Sigmoid colon (tissue), 4 donors: ENCODE data around the gene PICK1.

Source experiments
- CTCF ChIP-seq, 4 experiments: fragments of 450-650 bp in 3 of 4; fragments of 200-600 bp in 1 of 4; IDR thresholded peaks; one replicate each; pipeline ENCODE4 v1.5.1; 2016 to 2019; ENCODE audit warnings: antibody characterized with exemption in 4 of 4, mild to moderate bottlenecking in 3 of 4, moderate library complexity in 2 of 4
- EP300 ChIP-seq, 4 donors: sonication (generic); formaldehyde crosslinking; IDR thresholded peaks; one replicate each; pipeline ENCODE4 v1.6.1; 2017; ENCODE audit warnings: antibody characterized with exemption in 4 of 4
- POLR2A ChIP-seq, 2 donors: fragments of 450-650 bp; IDR thresholded peaks; one replicate each; pipeline ENCODE4 v1.6.1; 2016; ENCODE audit warnings: antibody characterized with exemption in 2 of 2, mild to moderate bottlenecking in 2 of 2, moderate library complexity in 2 of 2
- POLR2AphosphoS5 ChIP-seq, 4 donors: sonication (generic); formaldehyde crosslinking; IDR thresholded peaks; one replicate each; pipeline ENCODE4 v1.6.1; 2017; ENCODE audit warnings: antibody characterized with exemption in 4 of 4

GRCh38 chr22:38086001-38086845 is 29.0 kb downstream of the PICK1 start:
- TF ChIP-seq CTCF (IDR thresholded peaks at IDR 0.05): no peak
- TF ChIP-seq POLR2A (IDR thresholded peaks at IDR 0.05): no peak
- TF ChIP-seq POLR2AphosphoS5 (IDR thresholded peaks at IDR 0.05): no peak
- TF ChIP-seq EP300 (IDR thresholded peaks at IDR 0.05): no peak
